Sigmoid colon (tissue), 4 donors: Measurements from ENCODE around the gene YWHAG.

ENCODE experiments used
- EP300 ChIP-seq, 4 donors: sonication (generic); formaldehyde crosslinking; IDR thresholded peaks; one replicate each; pipeline ENCODE4 v1.6.1; 2017; ENCODE audit warnings: antibody characterized with exemption in 4 of 4
- POLR2AphosphoS5 ChIP-seq, 4 donors: sonication (generic); formaldehyde crosslinking; IDR thresholded peaks; one replicate each; pipeline ENCODE4 v1.6.1; 2017; ENCODE audit warnings: antibody characterized with exemption in 4 of 4

DNA sequence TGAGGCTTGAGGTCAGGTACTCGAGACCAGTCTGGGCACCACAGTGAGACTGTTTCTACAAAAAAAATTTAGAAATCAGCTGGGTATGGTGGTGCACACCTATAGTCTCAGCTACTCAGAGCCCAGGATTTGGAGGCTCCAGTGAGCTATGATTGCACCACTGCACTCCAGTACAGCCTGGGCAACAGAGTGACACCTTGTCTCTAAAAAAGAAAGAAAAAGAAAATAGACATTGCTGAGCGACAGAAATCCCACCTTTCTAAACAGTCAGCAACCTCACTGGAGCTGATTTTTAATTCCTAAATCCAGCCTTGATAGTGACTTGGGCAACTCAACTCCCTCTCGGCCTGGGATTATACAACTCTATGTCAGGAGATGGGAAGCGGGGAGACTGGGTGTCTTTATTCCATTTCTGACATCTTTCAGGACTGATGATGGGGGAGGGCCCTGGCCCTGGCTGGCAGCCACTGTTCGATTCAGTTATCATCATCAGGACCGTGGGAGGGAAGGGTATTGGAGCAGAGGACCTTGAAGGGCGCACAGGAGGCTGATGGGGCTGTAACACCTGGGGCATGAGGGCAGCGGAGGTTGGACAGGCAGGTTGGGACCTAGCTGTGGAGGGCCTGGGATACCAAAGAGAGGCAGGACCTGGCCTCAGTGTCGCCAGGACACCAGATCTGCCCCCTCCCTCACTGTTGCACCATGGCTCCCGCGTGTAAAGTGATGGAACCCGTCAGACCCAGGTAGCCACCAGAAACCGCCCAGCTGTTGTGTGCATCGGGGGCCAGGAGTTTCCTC, 41.6 kb downstream of the YWHAG start:
- TF ChIP-seq EP300 (IDR thresholded peaks at IDR 0.05) (no peak), POLR2AphosphoS5 (IDR thresholded peaks at IDR 0.05) (no peak)
